T-helper 2 cell (primary cell): ENCODE results near the gene MYBL2.
"Not testable (repeated sequence)": the region's sequence is repeated elsewhere in the genome, so short reads cannot be mapped to it uniquely, and the experiment has no call there.

Experiments used
- DNase-seq, 5 experiments: peaks; one replicate each; pipeline versions ENCODE4 v3.0.0 to v3.0.0-alpha.2; 2012 to 2022
- total RNA-seq, 2 donors: gene quantifications; one replicate each; lab custom pipeline; 2026; lab: John Stamatoyannopoulos, UW

The MYBL2 gene
- 0.94 to 4.3 reads per million in 2 donors for total RNA-seq

DNA sequence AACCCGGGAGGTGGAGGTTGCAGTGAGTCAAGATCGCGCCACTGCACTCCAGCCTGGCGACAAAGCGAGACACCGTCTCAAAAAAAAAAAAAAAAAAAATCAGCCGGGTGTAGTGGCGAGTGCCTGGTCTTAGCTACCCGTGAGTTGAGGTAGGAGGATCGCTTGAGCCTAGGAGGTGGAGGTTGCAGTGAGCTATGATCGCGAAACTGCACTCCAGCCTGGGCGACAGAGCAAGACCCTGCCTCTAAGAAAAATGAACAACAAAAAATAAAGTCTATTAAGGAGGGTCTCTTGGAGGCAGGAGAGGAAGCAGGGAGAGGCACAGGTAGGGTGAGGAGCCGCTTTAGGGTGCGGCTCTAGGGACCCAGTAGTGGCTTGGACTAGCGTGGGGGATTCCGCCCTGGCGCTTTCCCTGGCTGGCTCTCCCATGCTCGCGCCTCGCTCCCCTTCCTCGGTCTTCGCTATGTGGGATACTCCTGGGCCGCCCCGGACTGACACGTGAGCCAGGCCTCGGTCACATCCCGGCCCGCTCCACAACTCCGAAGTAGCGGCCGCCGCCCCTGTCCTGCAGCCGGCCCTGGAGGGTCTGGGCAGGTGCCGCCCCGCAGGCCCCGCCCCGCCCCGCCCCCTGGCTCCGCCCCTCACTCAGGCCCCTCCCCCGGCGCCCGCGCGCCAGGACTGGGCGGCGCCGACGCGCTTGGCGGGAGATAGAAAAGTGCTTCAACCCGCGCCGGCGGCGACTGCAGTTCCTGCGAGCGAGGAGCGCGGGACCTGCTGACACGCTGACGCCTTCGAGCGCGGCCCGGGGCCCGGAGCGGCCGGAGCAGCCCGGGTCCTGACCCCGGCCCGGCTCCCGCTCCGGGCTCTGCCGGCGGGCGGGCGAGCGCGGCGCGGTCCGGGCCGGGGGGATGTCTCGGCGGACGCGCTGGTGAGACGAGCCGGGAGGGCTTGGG lies at the start of gene MYBL2:
Gene MYBL2 (plus strand): TSS at position 739 of the 953 bp plus-strand sequence. CDS start 170 bp downstream, at position 909.
- peak; percentile 48 to 83 (median 62) for DNase-seq

DNA sequence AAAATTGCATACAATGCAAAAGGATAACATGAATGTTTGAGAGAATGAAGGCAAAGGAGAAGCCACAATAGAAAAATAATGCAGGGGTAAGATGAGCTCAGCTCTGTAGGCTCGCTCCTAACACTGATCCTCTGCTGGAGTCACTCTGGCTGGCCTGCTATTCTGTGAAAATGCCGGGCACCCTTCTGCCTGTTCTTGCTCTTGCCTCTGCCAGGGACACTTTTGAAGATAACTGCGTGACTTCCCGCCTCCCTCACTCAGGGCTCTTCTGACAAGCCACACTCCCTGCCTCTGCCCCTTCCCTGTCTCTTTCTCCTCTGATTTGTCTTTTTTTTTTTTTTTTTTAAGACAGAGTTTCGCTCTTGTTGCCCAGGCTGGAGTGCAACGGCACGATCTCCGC lies 35.3 kb upstream of the MYBL2 start:
- DNase-seq: no peak

DNA sequence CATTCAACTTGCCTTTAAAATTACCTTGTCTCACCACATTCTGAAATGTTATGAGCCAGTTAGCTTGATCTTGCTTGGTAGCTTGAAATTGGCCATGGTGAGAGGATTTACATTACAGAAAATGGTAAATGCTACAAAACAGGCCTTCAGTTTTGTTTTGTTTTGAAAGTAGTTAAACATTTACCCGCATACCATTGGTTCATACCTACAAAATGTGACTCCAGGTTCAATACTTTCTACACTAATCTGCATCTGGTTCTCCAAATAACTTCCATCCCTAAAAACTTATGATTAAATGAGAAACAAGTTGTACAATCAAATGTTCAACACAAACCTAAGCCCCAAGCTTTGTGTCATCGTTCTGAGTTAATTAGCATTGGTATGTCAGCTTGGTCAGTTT lies 30.5 kb upstream of the MYBL2 start:
- DNase-seq: no peak

DNA sequence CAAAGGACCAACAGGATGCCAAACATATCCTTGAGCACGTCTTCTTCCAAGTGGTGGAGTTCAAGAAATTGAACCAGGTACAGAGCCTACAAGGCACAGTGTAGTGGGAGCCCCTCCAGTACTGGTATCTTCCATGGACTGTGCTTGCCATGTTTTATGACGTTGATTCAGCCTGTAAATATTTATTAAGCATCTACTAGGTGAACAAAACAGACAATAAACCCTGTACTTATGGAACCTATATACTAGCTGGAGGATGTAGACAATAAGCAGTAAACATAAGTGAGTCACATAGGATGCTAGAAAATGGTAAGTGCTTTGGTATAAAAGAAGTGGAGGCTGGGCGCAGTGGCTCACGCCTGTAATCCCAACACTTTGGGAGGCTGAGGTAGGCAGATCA lies 24.4 kb upstream of the MYBL2 start:
- no peak for DNase-seq

DNA sequence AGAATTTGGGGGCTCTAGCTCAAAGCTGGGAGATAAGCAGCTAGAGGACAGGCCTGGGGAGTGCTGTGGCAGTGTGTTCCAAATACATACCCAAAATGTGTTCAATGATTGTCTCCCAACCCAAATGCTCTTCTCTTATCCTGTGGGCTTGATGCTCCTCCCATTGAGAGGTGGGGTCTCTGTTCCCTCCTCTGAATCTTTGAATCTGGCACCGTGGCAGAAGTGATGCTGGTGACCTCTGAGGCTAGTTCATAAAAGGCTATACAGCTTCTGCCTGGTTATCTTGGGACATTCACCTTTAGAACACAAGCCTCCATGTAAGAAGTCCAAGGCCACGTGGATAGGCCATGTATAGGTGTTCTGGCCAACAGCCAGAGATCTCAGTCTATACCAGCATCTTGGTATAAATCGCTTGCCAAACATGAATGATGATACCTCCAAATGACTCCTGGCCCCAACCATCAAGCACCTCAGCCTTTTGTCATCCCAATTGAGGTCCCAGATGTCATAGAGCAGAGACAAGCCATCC lies 15.9 kb upstream of the MYBL2 start:
- DNase-seq: no peak

DNA sequence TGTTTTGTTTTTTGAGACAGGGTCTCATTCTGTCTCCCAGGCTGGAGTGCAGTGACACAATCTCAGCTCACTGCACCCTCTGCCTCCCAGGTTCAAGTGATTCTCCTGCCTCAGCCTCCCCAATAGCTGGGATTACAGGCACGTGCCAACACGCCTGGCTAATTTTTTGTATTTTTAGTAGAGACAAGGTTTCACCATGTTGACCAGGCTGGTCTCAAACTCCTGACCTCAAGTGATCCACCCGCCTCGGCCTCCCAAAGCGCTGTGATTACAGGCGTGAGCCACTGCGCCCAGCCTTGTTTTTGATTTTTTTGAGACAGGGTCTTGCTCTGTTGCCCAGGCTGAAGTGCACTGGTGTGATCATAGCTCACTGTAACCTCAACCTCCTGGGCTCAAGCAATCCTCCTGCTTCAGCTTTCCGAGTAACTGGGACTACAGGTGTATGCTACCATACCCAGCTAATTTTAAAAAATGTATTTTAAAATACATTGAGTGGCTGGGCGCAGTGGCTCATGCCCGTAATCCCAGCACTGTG lies 15.2 kb upstream of the MYBL2 start:
- not testable (repeated sequence) for DNase-seq

DNA sequence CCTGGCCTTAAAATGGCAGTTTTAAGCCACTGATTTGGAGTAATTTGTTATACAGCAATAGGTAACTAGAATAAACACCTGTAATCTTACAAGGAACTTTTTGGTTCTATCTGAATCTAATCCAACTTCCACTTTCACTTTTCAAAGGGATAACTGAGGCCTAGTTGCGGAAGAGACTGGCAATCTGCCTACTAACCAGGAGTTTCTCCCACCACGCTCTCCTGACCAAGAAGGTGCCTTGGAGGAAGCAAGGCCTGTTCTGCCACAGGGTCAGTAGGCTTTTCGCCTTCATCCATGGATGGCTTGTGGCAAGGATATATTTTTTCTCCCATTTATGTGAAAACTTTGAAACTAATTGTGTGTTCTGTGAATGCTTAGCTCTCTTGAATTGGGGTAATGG lies 12.9 kb upstream of the MYBL2 start:
- no peak for DNase-seq

DNA sequence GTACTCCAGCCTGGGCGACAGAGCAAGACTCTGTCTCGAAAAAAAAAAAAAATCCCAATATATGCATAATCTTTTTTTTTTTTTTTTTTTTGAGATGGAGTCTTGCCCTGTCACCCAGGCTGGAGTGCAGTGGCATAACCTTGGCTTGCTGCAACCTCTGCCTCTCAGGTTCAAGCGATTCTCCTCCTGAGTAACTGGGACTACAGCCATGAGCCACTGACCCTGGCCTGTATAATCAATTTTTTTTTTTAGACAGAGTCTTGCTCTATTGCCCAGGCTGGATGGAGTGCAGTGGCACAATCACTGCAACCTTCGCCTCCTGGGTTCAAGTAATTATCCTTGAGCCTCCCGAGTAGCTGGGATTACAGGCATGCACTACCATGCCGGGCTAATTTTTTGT lies 11.7 kb upstream of the MYBL2 start:
- DNase-seq: not testable (repeated sequence)

DNA sequence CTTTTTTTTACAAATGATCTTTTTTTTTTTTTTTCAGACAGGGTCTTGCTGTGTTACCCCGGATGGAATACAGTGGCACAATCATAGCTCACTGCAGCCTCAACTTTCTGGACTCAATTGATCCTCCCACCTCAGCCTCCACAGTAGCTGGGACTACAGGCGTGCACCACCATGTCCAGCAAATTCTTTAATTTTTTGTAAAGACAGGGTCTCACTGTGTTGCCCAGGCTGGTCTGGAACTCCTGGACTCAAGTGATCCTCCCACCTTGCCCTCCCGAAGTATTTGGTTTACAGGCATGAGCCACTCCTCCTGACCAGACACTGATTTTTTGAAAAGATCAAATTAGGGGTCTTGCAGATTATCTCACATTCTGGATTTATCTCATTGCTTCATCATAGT lies 11.0 kb upstream of the MYBL2 start:
- DNase-seq: no peak

DNA sequence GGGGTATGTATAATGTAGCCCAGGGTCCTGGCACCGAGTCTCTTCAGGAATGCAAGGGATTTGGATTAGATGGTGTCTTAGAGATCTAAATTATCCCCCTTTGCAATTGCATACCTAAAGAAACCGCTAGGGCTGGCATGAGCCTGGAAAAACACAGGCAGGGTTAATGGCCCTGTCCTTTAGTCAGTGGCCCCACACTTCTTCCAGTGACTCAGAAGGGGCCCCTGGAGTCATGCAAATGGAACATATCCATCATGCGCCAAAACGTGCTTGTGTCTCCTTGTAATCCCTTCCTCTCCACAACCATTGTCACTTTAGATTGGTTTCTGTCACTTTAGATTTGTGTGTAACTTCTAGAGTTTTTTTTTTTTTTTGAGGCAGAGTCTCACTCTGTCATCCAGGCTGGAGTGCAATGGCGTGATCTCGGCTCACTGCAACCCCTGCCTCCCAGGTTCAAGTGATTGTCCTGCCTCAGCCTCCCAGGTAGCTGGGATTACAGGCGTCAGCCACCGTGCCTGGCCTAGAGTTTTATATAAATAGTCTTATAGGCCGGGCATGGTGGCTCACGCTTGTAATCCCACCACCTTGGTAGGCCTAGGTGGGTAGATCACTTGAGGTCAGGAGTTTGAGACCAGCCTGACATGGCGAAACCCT lies 8.7 kb upstream of the MYBL2 start:
- peak in 2 of 5 experiments; percentile 22 to 42 for DNase-seq

DNA sequence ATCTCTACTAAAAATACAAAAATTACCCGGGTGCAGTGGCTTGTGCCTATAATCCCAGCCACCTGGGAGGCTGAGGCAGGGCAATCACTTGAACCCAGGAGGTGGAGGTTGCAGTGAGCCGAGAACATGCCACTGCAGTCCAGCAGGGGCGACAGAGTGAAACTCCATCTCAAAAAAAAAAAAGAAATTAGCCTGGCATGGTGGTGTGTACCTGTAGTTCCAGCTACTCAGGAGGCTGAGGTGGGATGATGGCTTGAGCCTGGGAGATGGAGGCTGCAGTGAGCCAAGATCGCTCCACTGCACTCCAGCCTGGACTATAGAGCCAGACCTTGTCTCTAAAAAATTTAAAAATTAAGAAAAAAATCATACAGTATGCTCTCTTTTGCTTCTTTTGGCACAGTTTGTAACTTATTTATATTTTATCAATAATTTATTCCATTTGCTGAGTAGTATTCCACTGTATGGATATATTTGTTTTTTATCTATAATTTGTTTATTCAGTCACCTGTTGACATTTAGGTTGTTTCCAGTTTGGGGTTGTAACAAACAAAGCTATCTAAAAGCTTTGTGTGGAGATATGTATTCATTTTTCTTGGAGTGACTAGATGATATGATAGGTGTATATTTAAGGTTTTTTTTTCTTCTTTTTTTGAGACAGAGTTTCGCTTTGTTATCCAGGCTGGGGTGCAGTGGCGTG lies 8.0 kb upstream of the MYBL2 start:
- peak in 1 of 5 experiments; percentile 37 for DNase-seq

DNA sequence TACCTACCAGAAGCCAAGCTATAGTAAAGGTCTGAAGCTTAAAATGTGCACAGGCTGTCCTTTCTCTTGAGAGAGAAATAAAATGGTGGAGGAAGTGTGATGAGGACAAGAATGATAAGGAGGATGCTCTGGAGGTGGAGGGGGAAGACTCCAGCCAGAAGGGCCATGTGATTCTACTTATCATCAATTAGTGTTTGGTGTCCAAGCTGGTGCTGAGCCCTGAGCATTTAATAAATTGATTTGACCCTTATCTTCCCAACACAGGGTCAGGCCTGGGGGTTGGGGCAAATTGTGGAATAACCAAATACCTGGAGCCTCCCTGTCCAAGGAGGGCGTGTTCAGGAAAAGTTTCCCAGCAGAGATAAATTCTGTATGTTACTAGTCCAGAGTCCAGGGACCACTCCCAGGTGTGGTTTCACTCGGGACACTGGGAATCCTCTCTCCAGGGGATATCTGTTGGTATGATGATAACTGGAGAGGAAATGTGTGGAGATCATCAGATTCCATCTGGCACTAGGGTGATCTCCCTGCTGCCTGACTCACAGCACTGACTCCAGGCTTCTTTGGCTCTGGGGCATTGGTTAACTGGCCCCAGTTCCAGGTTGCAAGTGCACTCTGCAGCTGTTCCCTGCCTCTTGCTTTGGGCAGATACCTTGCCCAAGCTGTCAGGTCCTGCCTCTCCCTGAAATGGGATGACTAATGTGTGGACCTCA lies 3.8 kb upstream of the MYBL2 start:
- DNase-seq: no peak

DNA sequence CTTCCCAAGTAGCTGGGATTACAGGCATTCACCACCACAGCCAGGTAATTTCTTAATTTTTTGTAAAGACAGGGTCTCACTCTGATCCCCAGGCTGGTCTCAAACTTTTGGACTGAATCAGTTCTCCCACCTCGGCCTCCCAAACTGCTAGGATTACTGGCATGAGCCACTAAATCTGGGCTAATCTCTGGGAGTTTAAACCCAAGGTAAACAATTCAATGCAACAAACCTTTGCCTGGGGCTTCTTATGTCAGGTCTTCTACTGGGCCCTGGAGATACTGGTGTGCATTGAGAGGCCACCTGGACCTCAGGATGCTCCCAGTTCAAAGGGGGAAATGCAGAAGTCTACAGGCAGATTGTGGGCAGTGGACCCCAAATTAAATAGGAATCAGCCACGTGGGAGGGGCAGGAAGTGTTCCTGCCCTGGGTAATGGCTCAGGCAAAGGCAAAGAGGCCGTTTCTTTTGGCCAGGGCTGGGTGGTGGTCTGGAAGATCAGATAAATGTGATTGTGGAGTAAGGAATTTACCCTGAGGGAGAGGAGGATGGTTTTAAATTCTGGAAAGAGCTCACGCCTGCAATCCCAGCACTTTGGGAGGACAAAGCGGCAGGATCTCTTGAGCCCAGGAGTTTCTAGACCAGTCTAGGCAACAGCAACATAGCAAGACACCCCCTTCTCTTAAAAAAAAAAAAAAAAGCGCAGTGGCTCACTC lies 1.3 kb upstream of the MYBL2 start:
- DNase-seq: no peak

DNA sequence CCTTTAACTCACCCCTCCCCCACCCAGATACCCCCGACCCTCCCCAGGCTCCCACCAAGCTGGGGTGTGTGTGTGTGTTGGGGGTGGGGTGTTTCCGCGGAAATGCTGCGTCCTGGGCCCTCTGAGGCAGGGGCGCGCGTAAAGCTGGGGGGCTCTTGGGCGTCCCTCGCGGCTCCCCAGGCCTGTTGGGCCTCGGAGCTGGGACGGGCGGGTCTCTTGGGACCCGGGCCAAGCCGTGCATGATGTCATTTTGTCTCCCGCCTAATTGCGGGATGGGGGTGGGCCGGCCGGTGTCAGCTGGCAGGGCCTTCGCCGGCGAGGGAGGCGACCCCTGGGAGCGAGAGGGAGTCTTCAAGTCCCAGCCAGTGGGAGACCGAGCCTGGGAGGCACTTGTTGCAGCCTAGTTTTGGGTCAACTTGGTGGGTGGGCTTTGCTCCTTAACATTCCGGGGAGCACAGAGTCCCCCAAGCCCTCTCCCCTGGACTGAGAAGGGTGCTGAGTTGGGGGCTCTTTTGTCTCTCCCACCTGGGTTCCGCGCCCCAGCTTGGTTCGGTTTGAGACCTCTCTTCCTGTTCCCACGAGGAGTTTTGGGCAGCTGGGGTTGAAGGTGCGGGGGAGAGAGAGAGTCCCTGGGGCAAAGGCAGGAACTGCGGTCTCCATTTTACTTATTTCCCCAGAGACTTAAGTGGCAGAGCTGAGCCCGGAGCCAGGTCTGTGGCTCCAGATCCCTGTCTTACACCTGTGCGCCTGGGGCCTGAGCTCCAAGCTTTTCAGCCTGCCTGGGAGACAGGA lies 623 bp downstream of the MYBL2 start:
- DNase-seq: peak in 1 of 5 experiments; percentile 40

DNA sequence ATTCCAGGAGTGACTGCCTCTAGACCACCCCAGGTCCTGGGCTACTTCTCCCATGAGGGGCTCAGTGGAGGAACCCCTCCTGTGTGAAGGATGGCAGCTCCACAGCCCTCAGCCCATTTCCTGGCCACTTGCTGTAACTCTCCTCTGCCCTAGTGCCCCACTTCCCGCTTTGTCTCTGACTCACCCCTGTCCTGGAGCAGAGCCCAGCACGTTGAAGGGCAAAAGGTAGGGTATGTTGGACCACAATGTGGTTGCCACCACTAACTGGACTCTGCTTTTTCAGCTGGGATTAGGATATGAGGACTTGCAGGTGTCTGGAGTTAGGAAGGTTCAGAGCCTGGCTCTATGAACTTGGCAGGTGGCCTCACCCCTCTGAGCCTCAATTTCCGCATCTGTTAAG lies 2.4 kb downstream of the MYBL2 start:
- DNase-seq: no peak

DNA sequence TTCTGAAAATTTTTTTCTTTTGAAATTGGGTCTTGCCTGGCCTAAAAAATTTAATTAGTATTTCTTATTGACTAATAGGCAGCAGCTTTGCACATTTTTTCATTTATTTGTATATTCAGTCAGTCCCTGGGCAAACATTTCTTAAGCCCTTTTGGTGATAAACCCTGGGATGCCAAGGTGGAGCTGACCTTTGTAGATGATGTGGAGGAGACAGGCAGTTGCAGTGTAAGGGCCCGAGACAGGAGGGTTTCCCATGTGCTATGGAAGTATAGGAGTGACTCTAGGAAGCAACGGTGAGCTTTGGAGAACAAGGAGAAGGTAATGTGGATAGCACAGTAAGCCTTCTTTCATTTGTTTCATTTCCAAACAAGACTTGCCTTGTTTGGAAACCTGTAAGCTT lies 3.5 kb downstream of the MYBL2 start:
- DNase-seq: no peak

DNA sequence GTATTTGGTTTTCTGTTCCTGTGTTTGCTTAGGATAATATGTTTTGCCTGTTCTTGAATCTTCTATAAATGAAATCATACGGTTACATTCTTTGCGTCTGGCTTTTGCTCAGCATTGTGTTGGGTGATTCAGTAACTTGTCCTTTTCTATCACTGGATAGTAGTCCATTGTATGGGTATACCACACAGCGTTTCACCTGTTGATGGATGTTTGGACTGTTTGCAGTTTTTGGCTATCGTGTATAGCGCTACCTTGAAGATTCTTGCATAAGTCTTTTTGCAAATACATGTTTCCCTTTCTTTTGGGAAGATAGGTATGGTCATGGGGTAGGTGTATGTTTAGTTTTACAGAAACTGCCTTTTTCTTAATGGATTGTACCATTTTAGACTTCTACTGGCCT lies 9.5 kb downstream of the MYBL2 start:
- no peak for DNase-seq

DNA sequence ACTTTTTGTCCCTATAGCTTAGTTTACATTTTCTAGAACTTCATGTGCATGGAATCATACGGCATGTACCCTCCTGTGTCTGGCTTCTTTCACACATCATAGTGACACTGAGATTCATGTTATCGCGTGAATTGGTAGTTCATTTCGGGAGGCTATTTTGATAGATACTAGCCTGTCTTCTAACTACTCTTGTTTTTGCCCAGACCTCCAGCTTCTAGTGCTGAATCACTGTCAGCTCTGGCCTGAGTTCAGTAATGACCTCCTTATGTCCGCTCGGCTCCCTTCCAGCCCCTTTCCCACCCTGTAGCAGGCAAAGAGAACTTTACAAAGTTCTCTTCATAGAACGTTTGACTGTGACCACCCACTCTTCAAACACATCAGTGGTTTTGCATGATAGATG lies 14.1 kb downstream of the MYBL2 start:
- DNase-seq: no peak

DNA sequence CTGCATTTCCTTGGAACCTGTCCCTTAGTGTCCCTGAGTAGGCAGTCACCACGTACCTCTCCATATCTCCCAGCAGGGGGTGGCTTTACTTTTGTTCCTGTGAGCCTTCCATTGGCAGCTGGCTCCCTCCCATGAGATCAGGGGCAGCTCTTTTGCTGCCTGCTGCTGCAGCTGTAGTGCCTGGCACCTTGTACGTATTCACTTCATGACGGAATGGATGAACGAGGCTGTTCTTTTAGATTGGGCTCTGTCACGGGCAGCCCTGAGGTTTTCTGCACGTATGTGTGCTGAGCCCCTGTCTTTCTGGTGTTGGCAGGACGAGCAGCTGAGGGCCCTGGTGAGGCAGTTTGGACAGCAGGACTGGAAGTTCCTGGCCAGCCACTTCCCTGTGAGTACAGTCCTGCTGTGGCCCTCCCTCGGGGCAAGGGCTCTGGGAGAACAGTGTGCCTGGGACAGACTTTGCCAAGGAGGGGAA lies 14.6 kb downstream of the MYBL2 start:
- peak in 1 of 5 experiments; percentile 23 for DNase-seq

DNA sequence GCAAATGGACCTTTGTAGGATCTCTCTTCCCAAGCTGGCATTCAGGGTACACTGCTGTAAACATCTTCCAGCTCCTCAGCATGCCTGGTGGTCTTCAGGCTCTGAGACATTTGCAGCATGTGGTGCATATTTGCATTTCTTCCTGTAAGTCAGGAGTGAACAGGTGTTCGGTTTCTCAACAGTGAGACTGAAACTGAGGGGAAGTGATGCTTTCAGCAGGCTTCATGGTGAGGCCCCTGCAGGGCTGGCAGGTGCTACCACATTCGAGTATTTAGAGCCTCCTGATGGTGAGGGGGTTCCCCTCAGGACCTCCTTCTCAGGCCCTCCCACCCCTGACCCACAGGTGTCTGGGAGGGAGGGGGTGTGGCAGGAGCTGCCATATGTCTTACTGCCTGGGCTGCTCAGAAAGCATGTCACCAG lies 15.1 kb downstream of the MYBL2 start:
- DNase-seq: peak in 1 of 5 experiments; percentile 38
